Glutamatergic neuron (in vitro differentiated cells): Measurements from ENCODE around the gene VAPA. TPM values are rescaled to one million over a fixed set of nuclear protein-coding genes. Genes with fewer than 3 reads are reported as not detected.

Experiments used
- DNase-seq: peaks from one replicate; pipeline ENCODE4 v3.0.0; 2022
- H3K27ac Mint-ChIP-seq: one replicate; pipeline ENCODE4 v1.8.0; 2020; ENCODE audit warnings: mild to moderate bottlenecking, mixed read lengths, inconsistent platforms; ENCODE audit not compliant: unreplicated experiment
- H3K27me3 Mint-ChIP-seq: one replicate; pipeline ENCODE4 v1.8.0; 2020; ENCODE audit warnings: mild to moderate bottlenecking, moderate library complexity, mixed read lengths, inconsistent platforms; ENCODE audit not compliant: unreplicated experiment
- H3K36me3 Mint-ChIP-seq: one replicate; pipeline ENCODE4 v1.8.0; 2020; ENCODE audit warnings: mild to moderate bottlenecking, mixed read lengths, inconsistent platforms; ENCODE audit not compliant: unreplicated experiment
- H3K4me1 Mint-ChIP-seq: one replicate; pipeline ENCODE4 v1.8.0; 2020; ENCODE audit warnings: mild to moderate bottlenecking, low read depth, mixed read lengths, inconsistent platforms; ENCODE audit not compliant: unreplicated experiment
- H3K4me3 Mint-ChIP-seq: one replicate; pipeline ENCODE4 v1.8.0; 2020; ENCODE audit warnings: mild to moderate bottlenecking, mixed read lengths, inconsistent platforms; ENCODE audit not compliant: unreplicated experiment
- H3K9me3 Mint-ChIP-seq: one replicate; pipeline ENCODE4 v1.8.0; 2020; ENCODE audit warnings: mild to moderate bottlenecking, moderate library complexity, mixed read lengths, inconsistent platforms; ENCODE audit not compliant: unreplicated experiment
- total RNA-seq: library from RNA; stranded (reverse); fragmentation: NEBNext Ultra II Directional; extraction: Animal tissue kit (Norgen Biotek cat#: 25700); gene quantifications from one replicate; pipeline ENCODE4 v1.2.1, GENCODE V29; 2021; ENCODE audit not compliant: unreplicated experiment
- TF ChIP-seq, protein P1 (sequence below): fragments of 200-600 bp; sonication (generic); IDR thresholded peaks from one replicate; pipeline ENCODE4 v1.5.0; 2021; ENCODE audit not compliant: partially characterized antibody, unreplicated experiment

Gene VAPA
- total RNA-seq, 1 donor from 2014 or later: 187 TPM

DNA sequence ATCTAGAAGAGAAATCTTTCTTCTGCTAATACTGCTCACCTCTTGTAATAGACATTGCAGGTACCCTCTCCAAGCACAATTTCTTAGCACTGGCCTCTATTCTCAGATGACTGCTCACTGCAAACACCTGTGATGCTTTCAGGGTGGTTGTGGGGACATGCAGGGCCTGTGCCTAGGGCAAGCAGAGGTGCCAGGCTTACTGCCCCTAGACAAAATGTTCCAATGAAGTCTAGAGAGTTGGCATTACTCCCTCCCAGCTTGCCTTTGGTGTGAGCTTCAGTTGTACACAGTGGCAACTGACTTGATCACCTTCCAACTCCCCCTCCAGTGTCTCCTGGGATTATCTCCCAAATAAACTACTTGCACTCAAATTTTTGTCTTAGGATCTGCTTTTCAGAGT lies 41.0 kb upstream of the VAPA start:
- Mint-ChIP-seq H3K9me3 (peaks cover 6% of the 10 kb centered on the region), H3K4me1 (peaks cover 5% of the 10 kb centered on the region), H3K36me3 (no peaks in the 10 kb centered on the region), H3K4me3 (no peak overlapping the region), H3K27me3 (peaks cover 2% of the 10 kb centered on the region), H3K27ac (no peak overlapping the region)
- TF ChIP-seq, protein P1, sequence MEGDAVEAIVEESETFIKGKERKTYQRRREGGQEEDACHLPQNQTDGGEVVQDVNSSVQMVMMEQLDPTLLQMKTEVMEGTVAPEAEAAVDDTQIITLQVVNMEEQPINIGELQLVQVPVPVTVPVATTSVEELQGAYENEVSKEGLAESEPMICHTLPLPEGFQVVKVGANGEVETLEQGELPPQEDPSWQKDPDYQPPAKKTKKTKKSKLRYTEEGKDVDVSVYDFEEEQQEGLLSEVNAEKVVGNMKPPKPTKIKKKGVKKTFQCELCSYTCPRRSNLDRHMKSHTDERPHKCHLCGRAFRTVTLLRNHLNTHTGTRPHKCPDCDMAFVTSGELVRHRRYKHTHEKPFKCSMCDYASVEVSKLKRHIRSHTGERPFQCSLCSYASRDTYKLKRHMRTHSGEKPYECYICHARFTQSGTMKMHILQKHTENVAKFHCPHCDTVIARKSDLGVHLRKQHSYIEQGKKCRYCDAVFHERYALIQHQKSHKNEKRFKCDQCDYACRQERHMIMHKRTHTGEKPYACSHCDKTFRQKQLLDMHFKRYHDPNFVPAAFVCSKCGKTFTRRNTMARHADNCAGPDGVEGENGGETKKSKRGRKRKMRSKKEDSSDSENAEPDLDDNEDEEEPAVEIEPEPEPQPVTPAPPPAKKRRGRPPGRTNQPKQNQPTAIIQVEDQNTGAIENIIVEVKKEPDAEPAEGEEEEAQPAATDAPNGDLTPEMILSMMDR: no peak
- no peak for DNase-seq

DNA sequence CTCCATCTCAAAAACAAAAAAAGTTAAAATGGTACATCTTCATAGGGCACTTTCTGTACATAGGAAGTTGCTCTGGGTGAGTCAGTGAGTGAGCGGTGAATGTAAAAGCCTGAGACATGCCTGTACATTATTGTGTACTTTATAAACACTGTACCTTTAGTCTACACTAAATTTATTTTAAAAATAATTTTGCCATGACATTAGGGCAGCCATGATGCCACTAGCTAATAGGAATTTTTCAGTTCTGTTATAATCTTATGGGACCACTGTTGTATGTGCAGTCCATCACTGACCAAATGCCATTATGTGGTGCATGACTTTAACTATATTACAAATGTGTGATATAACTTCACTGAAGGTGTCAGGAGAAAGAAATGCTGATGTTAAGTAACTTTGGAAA lies 39.1 kb upstream of the VAPA start:
- H3K9me3 Mint-ChIP-seq: peaks cover 2% of the 10 kb centered on the region
- H3K27ac Mint-ChIP-seq: no peak overlapping the region
- peaks cover 2% of the 10 kb centered on the region for H3K27me3 Mint-ChIP-seq
- TF ChIP-seq, protein P1: no peak
- no peak overlapping the region for H3K4me3 Mint-ChIP-seq
- H3K36me3 Mint-ChIP-seq: no peaks in the 10 kb centered on the region
- peaks cover 5% of the 10 kb centered on the region for H3K4me1 Mint-ChIP-seq
- DNase-seq: no peak

DNA sequence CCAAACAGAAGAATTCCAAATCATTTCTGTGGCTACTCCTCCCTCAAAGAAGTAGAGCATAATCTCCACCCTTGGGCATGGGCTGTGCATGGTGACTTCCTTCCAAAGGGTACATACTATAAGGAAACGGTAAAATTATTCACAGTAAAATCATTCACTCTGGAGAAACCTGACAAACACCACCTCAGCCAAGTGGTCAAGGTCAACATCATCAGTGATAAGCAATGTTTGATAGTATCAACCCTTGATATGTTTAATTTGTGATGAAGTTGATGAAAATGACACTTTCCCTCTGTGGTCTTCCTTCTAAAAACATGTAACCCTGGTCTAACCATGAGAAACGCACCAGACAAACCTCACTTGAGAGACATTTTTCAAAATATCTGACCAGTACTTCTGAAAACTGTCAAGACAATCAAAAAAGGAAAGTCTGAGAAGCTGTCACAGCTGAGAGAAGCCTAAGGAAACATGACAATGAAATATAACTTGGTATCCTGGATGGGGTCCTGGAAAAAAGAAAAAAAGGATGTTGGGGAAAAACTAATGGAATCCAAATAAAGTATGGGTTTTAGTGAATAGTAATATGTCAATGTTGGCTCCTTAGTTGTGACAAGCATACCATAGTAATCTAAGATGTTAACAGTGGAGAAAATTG lies 37.5 kb upstream of the VAPA start:
- H3K4me3 Mint-ChIP-seq: no peak overlapping the region

DNA sequence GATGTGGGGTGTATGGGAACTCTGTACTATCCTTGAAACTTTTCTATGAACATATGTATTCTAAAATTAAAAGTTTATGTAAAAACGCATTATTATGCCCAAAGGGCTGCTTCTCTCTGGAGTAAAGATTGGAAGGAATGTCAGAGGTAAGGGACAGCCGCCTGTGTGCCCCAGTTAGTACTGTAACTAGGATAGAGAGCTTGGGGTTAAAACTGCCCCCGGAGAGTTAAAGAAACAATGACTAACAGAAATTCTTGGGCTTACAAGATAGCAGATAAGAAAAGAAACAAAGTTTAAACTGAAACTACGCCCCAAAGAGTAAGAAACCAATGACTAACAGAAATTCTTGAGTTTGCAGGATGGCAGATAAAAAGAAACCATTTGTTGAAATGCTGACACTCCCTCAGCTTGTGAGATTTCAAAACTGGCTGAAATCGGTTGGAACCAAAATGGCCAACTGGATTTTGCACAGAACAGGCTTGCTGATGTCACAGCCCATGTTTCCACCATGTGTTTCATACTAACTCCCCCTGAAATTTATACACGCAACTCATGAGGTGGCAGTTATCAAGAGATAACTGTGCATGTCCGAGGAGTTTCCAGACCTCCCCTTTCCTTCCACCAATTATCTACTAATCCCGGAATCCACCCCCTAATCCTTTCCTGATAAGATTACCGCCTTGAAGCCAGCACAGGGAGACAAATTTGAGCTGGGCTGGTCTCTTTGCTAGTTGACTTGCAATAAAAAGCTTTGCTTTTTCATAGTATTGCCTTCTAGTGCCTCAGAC lies 36.8 kb upstream of the VAPA start:
- H3K27ac Mint-ChIP-seq: no peak overlapping the region
- H3K4me3 Mint-ChIP-seq: no peak overlapping the region
- H3K9me3 Mint-ChIP-seq: peaks cover 2% of the 10 kb centered on the region
- TF ChIP-seq, protein P1: no peak
- no peaks in the 10 kb centered on the region for H3K27me3 Mint-ChIP-seq
- H3K4me1 Mint-ChIP-seq: no peaks in the 10 kb centered on the region
- H3K36me3 Mint-ChIP-seq: no peaks in the 10 kb centered on the region
- no peak for DNase-seq

More for the DNA sequence above, 37.5 kb upstream of the VAPA start:
- TF ChIP-seq, protein P1: no peak
- H3K27ac Mint-ChIP-seq: no peak overlapping the region
- DNase-seq: no peak
- H3K36me3 Mint-ChIP-seq: no peaks in the 10 kb centered on the region
- H3K27me3 Mint-ChIP-seq: peaks cover under 1% of the 10 kb centered on the region
- H3K4me1 Mint-ChIP-seq: no peaks in the 10 kb centered on the region
- peaks cover 2% of the 10 kb centered on the region for H3K9me3 Mint-ChIP-seq

DNA sequence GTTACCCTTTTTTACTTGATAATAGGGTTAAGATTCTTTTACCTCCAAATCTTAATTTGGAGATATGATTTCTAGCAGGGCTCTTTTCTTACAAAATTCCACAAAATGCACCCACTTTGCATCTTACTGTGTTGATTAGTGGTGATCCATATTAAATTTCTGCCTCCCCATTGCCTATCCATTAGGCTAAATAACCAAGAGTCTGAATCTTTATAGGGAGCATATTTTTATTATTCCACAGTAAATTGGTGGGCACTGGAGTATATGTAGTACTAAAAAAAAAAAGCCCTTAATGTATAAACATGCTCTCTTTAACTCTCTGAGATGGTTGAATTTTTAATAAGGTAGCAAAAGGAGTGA lies 36.2 kb upstream of the VAPA start:
- no peak for DNase-seq
- TF ChIP-seq, protein P1: no peak
- Mint-ChIP-seq H3K4me3 (no peak overlapping the region), H3K27me3 (no peaks in the 10 kb centered on the region), H3K9me3 (peaks cover 2% of the 10 kb centered on the region), H3K36me3 (no peaks in the 10 kb centered on the region), H3K4me1 (no peaks in the 10 kb centered on the region), H3K27ac (no peak overlapping the region)
